Measurements from ENCODE around the gene SPECC1.
"Not testable (repeated sequence)": the region's sequence is repeated elsewhere in the genome, so short reads cannot be mapped to it uniquely, and the experiment has no call there.

- not testable (repeated sequence) for TF ChIP-seq CTCF, POLR2A (IDR thresholded peaks at IDR 0.05)
Observed at GRCh38 chr17:20321357-20321756, 312.2 kb downstream of the SPECC1 start.

All from right lobe of liver (tissue), 4 donors.